WTC11 (cell line): ENCODE results near the gene ALDOC. TPM values are rescaled to one million over a fixed set of nuclear protein-coding genes. Genes with fewer than 3 reads are reported as not detected.

Source experiments
- ATAC-seq: fragments of 200-7000 bp; cut with Tn5 transposase; 2 replicates; pipeline ENCODE4 v1.10.0; 2021; ENCODE audit warnings: mild to moderate bottlenecking, moderate library complexity
- CTCF ChIA-PET: fragments of 300-600 bp; sonication (Branson Sonifier 250); formaldehyde crosslinking; loops from one replicate; lab custom pipeline; 2021; ENCODE audit warnings: antibody characterized with exemption; lab: Charles Lee
- POLR2A ChIA-PET: fragments of 350-600 bp; sonication (Branson Sonifier 250); formaldehyde crosslinking; loops from one replicate; lab custom pipeline; 2021; ENCODE audit warnings: antibody characterized with exemption; lab: Charles Lee
- DNase-seq: peaks from one replicate; pipeline ENCODE4 v3.0.0; 2021; ENCODE audit warnings: low spot score
- H3K27ac Mint-ChIP-seq: 2 replicates; pipeline ENCODE4 v1.8.0; 2021; ENCODE audit warnings: mixed read lengths
- H3K27me3 Mint-ChIP-seq: 2 replicates; pipeline ENCODE4 v1.8.0; 2021; ENCODE audit warnings: low read depth, mild to moderate bottlenecking, moderate library complexity, mixed read lengths
- H3K36me3 Mint-ChIP-seq: 2 replicates; pipeline ENCODE4 v1.8.0; 2021; ENCODE audit warnings: mixed read lengths
- H3K4me1 Mint-ChIP-seq: 2 replicates; pipeline ENCODE4 v1.8.0; 2022; ENCODE audit warnings: mixed read lengths
- H3K4me3 Mint-ChIP-seq: 2 replicates; pipeline ENCODE4 v1.8.0; 2021; ENCODE audit warnings: mild to moderate bottlenecking, moderate library complexity, mixed read lengths
- H3K9me3 Mint-ChIP-seq: 2 replicates; pipeline ENCODE4 v1.8.0; 2021; ENCODE audit warnings: mixed read lengths
- CREM ChIP-seq: sonication (generic); formaldehyde crosslinking; IDR thresholded peaks from 2 replicates; pipeline ENCODE4 v1.8.1; 2022; ENCODE audit warnings: mild to moderate bottlenecking, missing genetic modification reagents, moderate library complexity
- ESRRA ChIP-seq: sonication (generic); formaldehyde crosslinking; IDR thresholded peaks from 2 replicates; pipeline ENCODE4 v1.8.1; 2022; ENCODE audit warnings: mild to moderate bottlenecking, missing genetic modification reagents, borderline replicate concordance
- FOXJ3 ChIP-seq: sonication (generic); formaldehyde crosslinking; IDR thresholded peaks from 2 replicates; pipeline ENCODE4 v1.9.0; 2021; ENCODE audit warnings: missing genetic modification reagents, mild to moderate bottlenecking, borderline replicate concordance
- MXD4 ChIP-seq: fragments of 250-450 bp; sonication (Bioruptor Pico); IDR thresholded peaks from 2 replicates; pipeline ENCODE4 v1.8.0; 2021; ENCODE audit warnings: mild to moderate bottlenecking, moderate library complexity, borderline replicate concordance
- NFATC4 ChIP-seq: fragments of 250-450 bp; sonication (Bioruptor Pico); IDR thresholded peaks from 2 replicates; pipeline ENCODE4 v1.9.0; 2021; ENCODE audit warnings: mild to moderate bottlenecking
- NR2C2 ChIP-seq: sonication (generic); formaldehyde crosslinking; IDR thresholded peaks from 2 replicates; pipeline ENCODE4 v1.8.0; 2022; ENCODE audit warnings: mild to moderate bottlenecking, missing genetic modification reagents
- NR3C1 ChIP-seq: sonication (generic); formaldehyde crosslinking; conservative IDR thresholded peaks from 2 replicates; pipeline ENCODE4 v1.8.1; 2023; ENCODE audit warnings: low read depth, mild to moderate bottlenecking, missing genetic modification reagents
- OVOL2 ChIP-seq: fragments of 250-450 bp; sonication (Bioruptor Pico); IDR thresholded peaks from 2 replicates; pipeline ENCODE4 v1.9.0; 2021; ENCODE audit warnings: mild to moderate bottlenecking, borderline replicate concordance
- RELA ChIP-seq: sonication (generic); formaldehyde crosslinking; IDR thresholded peaks from 2 replicates; pipeline ENCODE4 v1.8.1; 2022; ENCODE audit warnings: missing genetic modification reagents, mild to moderate bottlenecking, borderline replicate concordance
- SMAD4 ChIP-seq: sonication (generic); formaldehyde crosslinking; IDR thresholded peaks from 2 replicates; pipeline ENCODE4 v1.8.0; 2022; ENCODE audit warnings: mild to moderate bottlenecking, missing genetic modification reagents
- TCF7 ChIP-seq: sonication (generic); formaldehyde crosslinking; IDR thresholded peaks from 2 replicates; pipeline ENCODE4 v1.8.0; 2022; ENCODE audit warnings: mild to moderate bottlenecking, low read depth, missing genetic modification reagents, moderate library complexity
- TEAD4 ChIP-seq: sonication (generic); formaldehyde crosslinking; IDR thresholded peaks from 2 replicates; pipeline ENCODE4 v1.8.0; 2022; ENCODE audit warnings: mild to moderate bottlenecking, missing genetic modification reagents
- ZNF138 ChIP-seq: sonication (generic); formaldehyde crosslinking; conservative IDR thresholded peaks from 2 replicates; pipeline ENCODE4 v1.8.1; 2022; ENCODE audit warnings: mild to moderate bottlenecking, moderate library complexity, missing genetic modification reagents
- ZNF219 ChIP-seq: sonication (generic); formaldehyde crosslinking; IDR thresholded peaks from 2 replicates; pipeline ENCODE4 v1.8.0; 2023; ENCODE audit warnings: missing genetic modification reagents, mild to moderate bottlenecking, borderline replicate concordance
- ZNF263 ChIP-seq: sonication (generic); formaldehyde crosslinking; IDR thresholded peaks from 2 replicates; pipeline ENCODE4 v1.8.1; 2022; ENCODE audit warnings: low read depth, mild to moderate bottlenecking, moderate library complexity, missing genetic modification reagents
- total RNA-seq: library from RNA; stranded (reverse); gene quantifications from 3 replicates; pipeline ENCODE4 v1.2.3, GENCODE V29; 2021
- TF ChIP-seq, protein P1 (sequence below): sonication (generic); formaldehyde crosslinking; IDR thresholded peaks from 2 replicates; pipeline ENCODE4 v1.8.1; 2023; ENCODE audit warnings: mild to moderate bottlenecking, missing genetic modification reagents, moderate library complexity
- TF ChIP-seq, protein P2 (sequence below): fragments of 250-450 bp; sonication (Bioruptor Pico); IDR thresholded peaks from 2 replicates; pipeline ENCODE4 v1.9.0; 2021; ENCODE audit warnings: moderate library complexity, mild to moderate bottlenecking, inconsistent platforms, borderline replicate concordance
- TF ChIP-seq, protein P3 (sequence below): sonication (generic); formaldehyde crosslinking; IDR thresholded peaks from 2 replicates; pipeline ENCODE4 v1.8.1; 2023; ENCODE audit warnings: mild to moderate bottlenecking, missing genetic modification reagents
- TF ChIP-seq, protein P4 (sequence below): sonication (generic); formaldehyde crosslinking; IDR thresholded peaks from 2 replicates; pipeline ENCODE4 v1.8.0; 2023; ENCODE audit warnings: missing genetic modification reagents
- TF ChIP-seq, protein P5 (sequence below): sonication (generic); formaldehyde crosslinking; IDR thresholded peaks from 2 replicates; pipeline ENCODE4 v1.8.1; 2023; ENCODE audit warnings: mild to moderate bottlenecking, moderate library complexity, missing genetic modification reagents

Gene ALDOC
- total RNA-seq, 1 experiment from 2014 or later, result 73.5 TPM

DNA sequence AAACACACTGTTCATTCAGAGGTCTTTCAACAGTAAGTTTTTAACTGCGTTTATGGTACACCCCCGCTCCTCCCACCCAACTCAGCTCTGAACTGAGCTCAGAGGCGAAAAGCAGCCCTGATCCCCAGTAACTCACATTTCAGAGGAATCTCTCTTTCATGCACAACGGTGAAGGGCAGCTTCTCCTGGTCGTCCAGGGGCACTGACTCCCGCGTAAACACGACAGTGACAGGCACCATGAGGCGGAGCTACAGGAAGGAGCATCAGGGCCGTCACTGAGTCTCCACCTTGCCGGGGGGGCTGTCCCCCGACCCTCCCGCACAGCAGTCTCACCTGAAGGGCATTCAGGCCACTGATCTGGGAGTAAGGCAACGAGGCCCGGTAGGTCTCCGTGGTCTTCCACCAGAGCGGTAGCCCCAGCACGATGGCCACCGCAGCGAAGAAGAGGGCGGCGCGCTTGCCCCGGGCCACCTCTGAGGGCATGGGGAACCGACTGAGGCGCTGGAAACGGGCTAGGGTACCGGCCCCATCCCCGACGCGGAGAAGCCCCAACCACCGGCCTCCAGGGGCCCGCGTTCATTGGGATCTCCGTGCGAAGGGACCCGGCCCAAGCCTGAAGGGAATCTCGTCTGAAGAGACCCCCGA, 5.9 kb downstream of the ALDOC start (continued):
- TF ChIP-seq, protein P1, sequence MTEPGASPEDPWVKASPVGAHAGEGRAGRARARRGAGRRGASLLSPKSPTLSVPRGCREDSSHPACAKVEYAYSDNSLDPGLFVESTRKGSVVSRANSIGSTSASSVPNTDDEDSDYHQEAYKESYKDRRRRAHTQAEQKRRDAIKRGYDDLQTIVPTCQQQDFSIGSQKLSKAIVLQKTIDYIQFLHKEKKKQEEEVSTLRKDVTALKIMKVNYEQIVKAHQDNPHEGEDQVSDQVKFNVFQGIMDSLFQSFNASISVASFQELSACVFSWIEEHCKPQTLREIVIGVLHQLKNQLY (CRISPR knock-in tag), result no peak
- TF ChIP-seq MXD4 (CRISPR knock-in tag) (no peak), CREM (CRISPR knock-in tag) (0 out of 2 replicates have a peak, but pooled peaks have one; percentile 31)

DNA sequence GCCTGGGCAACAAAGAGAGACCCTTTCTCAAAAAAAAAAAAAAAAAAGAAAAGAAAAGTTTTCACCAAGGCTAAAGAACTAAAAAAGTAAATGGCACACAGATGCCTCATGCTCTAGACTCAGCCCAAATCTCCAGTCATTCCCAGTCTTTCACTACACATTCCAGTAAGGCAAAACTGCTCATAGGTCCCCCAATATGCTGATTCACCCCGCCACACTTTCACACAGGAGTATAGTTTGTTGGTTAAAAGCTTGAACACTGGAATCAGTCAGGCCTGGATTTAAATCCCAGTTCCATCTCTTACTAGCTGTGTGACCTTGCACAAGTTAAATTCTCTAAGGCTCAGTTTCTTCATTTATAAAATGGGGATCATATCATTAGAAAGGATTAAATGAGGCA, 7.2 kb downstream of the ALDOC start:
- POLR2A ChIA-PET, result no interaction called here
- TF ChIP-seq FOXJ3 (CRISPR knock-in tag) (no peak), ZNF263 (CRISPR knock-in tag) (no peak), OVOL2 (CRISPR knock-in tag) (no peak), RELA (CRISPR knock-in tag) (no peak), ESRRA (CRISPR knock-in tag) (no peak), TCF7 (CRISPR knock-in tag) (no peak), ZNF138 (CRISPR knock-in tag) (no peak), NFATC4 (CRISPR knock-in tag) (no peak), NR3C1 (CRISPR knock-in tag) (no peak), ZNF219 (CRISPR knock-in tag) (no peak), SMAD4 (CRISPR knock-in tag) (no peak), TEAD4 (CRISPR knock-in tag) (no peak), NR2C2 (CRISPR knock-in tag) (no peak)
- TF ChIP-seq, protein P2, sequence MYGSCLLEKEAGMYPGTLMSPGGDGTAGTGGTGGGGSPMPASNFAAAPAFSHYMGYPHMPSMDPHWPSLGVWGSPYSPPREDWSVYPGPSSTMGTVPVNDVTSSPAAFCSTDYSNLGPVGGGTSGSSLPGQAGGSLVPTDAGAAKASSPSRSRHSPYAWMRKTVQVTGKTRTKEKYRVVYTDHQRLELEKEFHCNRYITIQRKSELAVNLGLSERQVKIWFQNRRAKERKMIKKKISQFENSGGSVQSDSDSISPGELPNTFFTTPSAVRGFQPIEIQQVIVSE (CRISPR knock-in tag), result no peak
- TF ChIP-seq, protein P3, sequence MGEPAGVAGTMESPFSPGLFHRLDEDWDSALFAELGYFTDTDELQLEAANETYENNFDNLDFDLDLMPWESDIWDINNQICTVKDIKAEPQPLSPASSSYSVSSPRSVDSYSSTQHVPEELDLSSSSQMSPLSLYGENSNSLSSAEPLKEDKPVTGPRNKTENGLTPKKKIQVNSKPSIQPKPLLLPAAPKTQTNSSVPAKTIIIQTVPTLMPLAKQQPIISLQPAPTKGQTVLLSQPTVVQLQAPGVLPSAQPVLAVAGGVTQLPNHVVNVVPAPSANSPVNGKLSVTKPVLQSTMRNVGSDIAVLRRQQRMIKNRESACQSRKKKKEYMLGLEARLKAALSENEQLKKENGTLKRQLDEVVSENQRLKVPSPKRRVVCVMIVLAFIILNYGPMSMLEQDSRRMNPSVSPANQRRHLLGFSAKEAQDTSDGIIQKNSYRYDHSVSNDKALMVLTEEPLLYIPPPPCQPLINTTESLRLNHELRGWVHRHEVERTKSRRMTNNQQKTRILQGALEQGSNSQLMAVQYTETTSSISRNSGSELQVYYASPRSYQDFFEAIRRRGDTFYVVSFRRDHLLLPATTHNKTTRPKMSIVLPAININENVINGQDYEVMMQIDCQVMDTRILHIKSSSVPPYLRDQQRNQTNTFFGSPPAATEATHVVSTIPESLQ (CRISPR knock-in tag), result no peak
- TF ChIP-seq, protein P4, sequence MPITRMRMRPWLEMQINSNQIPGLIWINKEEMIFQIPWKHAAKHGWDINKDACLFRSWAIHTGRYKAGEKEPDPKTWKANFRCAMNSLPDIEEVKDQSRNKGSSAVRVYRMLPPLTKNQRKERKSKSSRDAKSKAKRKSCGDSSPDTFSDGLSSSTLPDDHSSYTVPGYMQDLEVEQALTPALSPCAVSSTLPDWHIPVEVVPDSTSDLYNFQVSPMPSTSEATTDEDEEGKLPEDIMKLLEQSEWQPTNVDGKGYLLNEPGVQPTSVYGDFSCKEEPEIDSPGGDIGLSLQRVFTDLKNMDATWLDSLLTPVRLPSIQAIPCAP (CRISPR knock-in tag), result no peak
- TF ChIP-seq, protein P5, sequence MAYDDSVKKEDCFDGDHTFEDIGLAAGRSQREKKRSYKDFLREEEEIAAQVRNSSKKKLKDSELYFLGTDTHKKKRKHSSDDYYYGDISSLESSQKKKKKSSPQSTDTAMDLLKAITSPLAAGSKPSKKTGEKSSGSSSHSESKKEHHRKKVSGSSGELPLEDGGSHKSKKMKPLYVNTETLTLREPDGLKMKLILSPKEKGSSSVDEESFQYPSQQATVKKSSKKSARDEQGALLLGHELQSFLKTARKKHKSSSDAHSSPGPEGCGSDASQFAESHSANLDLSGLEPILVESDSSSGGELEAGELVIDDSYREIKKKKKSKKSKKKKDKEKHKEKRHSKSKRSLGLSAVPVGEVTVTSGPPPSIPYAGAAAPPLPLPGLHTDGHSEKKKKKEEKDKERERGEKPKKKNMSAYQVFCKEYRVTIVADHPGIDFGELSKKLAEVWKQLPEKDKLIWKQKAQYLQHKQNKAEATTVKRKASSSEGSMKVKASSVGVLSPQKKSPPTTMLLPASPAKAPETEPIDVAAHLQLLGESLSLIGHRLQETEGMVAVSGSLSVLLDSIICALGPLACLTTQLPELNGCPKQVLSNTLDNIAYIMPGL, result no peak
- Mint-ChIP-seq H3K9me3 (no peaks in the 10 kb centered on the region), H3K27ac (peak overlapping the region; percentile 27), H3K4me3 (peak overlapping the region; percentile 91), H3K36me3 (peaks cover 20% of the 10 kb centered on the region), H3K27me3 (peaks cover 3% of the 10 kb centered on the region; the same call in 1 of the 2 replicates), H3K4me1 (peaks cover 14% of the 10 kb centered on the region)
- no peak for DNase-seq
- CTCF ChIA-PET, result interaction anchor here (2.6 to 4.9 kb wide), 2 partner anchors 22 to 75 kb away, joined by 10 to 26 read pairs; partner anchors contain the start of gene BLTP2
- no peak for ATAC-seq
